ENCODE data around the gene MUTYH. TPM values are rescaled to one million over a fixed set of nuclear protein-coding genes. Genes with fewer than 3 reads are reported as not detected.
"Not testable (repeated sequence)": the region's sequence is repeated elsewhere in the genome, so short reads cannot be mapped to it uniquely, and the experiment has no call there.

MUTYH gene
- total and polyA plus RNA-seq, 9 donors = 10.6 to 38.8 (median 25.3) TPM

GRCh38 chr1:45297666-45298356, 42.4 kb downstream of the MUTYH start:
- H3K27me3 ChIP-seq = no peaks in the 10 kb centered on the region
- no peak for TF ChIP-seq EP300 (IDR thresholded peaks at IDR 0.05)
- TF ChIP-seq POLR2A (IDR thresholded peaks at IDR 0.05) = no peak
- TF ChIP-seq, protein P1, sequence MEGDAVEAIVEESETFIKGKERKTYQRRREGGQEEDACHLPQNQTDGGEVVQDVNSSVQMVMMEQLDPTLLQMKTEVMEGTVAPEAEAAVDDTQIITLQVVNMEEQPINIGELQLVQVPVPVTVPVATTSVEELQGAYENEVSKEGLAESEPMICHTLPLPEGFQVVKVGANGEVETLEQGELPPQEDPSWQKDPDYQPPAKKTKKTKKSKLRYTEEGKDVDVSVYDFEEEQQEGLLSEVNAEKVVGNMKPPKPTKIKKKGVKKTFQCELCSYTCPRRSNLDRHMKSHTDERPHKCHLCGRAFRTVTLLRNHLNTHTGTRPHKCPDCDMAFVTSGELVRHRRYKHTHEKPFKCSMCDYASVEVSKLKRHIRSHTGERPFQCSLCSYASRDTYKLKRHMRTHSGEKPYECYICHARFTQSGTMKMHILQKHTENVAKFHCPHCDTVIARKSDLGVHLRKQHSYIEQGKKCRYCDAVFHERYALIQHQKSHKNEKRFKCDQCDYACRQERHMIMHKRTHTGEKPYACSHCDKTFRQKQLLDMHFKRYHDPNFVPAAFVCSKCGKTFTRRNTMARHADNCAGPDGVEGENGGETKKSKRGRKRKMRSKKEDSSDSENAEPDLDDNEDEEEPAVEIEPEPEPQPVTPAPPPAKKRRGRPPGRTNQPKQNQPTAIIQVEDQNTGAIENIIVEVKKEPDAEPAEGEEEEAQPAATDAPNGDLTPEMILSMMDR (IDR thresholded peaks at IDR 0.05) = no peak
- no peak overlapping the region for H3K27ac ChIP-seq
- intact Hi-C loops (cut with DNase I) = loop anchor here in 1 of 4 donors (5.0 kb wide), 1 partner anchor 281 kb away; no protein-coding TSS in a partner anchor
- no peaks in the 10 kb centered on the region for H3K9me3 ChIP-seq
- H3K4me1 ChIP-seq (ENCODE audit: insufficient read depth) = no peaks in the 10 kb centered on the region
- DNase-seq = no peak
- H3K36me3 ChIP-seq = no peaks in the 10 kb centered on the region
- H3K4me3 ChIP-seq = no peak overlapping the region
- WGBS, 3 donors = 81 to 84% (median 83%) methylated on average over 8 of the region's 8 CpGs

DNA sequence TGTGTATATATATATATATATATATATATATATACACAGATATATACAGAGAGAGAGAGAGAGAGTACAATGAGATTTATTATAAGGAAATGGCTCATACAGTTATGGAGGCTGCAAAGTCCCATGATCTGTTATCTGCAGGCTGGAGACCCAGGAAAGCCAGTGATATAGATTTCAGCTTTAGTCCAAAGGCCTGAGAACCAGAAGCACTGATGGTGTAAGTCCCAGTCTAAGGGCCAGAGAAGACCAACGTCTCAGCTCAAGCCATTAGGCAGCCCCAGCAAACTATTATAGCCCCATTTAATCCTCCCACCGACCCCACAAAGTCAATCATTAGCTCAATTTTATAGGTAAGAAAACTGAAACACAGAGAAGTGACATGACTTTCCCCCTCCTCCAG, 48.5 kb downstream of the MUTYH start:
- intact Hi-C loops (cut with DNase I) = no loop called here
- TF ChIP-seq POLR2A (IDR thresholded peaks at IDR 0.05) (no peak), EP300 (IDR thresholded peaks at IDR 0.05) (no peak)
- TF ChIP-seq, protein P1 (IDR thresholded peaks at IDR 0.05) = no peak
- no peaks in the 10 kb centered on the region for H3K27me3 ChIP-seq
- H3K27ac ChIP-seq = no peak overlapping the region
- DNase-seq = no peak
- no peak overlapping the region for H3K4me3 ChIP-seq
- no peaks in the 10 kb centered on the region for H3K9me3 ChIP-seq
- H3K4me1 ChIP-seq (ENCODE audit: insufficient read depth) = no peaks in the 10 kb centered on the region
- WGBS, 3 donors = 73 to 84% (median 83%) methylated on average over 2 of the region's 2 CpGs
- H3K36me3 ChIP-seq = no peaks in the 10 kb centered on the region

DNA sequence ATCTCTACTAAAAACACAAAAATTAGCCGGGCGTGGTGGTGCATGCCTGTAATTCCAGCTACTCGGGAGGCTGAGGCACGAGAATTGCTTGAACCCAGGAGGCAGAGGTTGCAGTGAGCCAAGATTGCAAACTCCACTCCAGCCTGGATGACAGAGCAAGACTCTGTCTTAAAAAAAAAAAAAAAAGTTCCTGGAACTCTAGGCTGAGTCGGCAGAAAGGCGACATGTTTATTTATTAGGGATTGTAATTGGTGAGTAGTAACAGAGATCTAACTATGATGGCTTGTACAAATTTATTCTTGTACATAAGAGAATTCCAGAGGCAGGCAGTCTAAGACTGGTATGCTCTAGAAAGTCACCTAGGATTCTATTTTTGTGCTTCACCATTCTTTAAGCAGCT, 49.2 kb downstream of the MUTYH start:
- H3K27ac ChIP-seq; intact Hi-C loops (cut with DNase I); H3K4me1 ChIP-seq (ENCODE audit: insufficient read depth); H3K9me3 ChIP-seq; H3K36me3 ChIP-seq; DNase-seq; H3K27me3 ChIP-seq; H3K4me3 ChIP-seq: not testable (repeated sequence)
- 79 to 82% (median 81%) methylated on average over 6 of the region's 6 CpGs for WGBS, 3 donors

DNA sequence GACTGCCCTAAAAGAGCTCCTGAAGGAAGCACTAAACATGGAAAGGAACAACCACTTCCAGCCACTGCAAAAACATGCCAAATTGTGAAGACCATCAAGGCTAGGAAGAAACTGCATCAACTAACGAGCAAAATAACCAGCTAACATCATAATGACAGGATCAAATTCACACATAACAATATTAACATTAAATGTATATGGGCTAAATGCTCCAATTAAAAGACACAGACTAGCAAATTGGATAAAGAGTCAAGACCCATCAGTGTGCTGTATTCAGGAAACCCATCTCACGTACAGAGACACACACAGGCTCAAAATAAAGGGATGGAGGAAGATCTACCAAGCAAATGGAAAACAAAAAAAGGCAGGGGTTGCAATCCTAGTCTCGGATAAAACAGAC, 53.7 kb downstream of the MUTYH start:
- WGBS, 3 donors = 84 to 90% (median 88%) methylated on average over 2 to 3 of the region's 3 CpGs
- H3K27ac ChIP-seq; intact Hi-C loops (cut with DNase I); H3K4me1 ChIP-seq (ENCODE audit: insufficient read depth); DNase-seq; H3K4me3 ChIP-seq; H3K36me3 ChIP-seq; H3K27me3 ChIP-seq; H3K9me3 ChIP-seq: not testable (repeated sequence)

DNA sequence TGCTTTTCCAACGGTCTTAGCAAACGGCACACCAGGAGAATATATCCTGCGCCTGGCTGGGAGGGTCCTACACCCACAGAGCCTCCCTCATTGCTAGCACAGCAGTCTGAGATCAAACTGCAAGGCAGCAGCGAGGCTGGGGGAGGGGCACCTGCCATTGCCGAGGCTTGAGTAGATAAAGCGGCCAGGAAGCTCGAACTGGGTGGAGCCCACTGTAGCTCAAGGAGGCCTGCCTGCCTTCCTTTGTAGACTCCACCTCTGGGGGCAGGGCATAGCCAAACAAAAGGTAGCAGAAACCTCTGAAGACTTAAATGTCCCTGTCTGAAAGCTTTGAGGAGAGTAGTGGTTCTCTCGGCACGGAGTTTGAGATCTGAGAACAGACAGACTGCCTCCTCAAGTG, 55.4 kb downstream of the MUTYH start:
- H3K36me3 ChIP-seq; H3K27me3 ChIP-seq; DNase-seq; intact Hi-C loops (cut with DNase I); H3K4me1 ChIP-seq (ENCODE audit: insufficient read depth); H3K27ac ChIP-seq; H3K4me3 ChIP-seq; H3K9me3 ChIP-seq: not testable (repeated sequence)
- WGBS, 3 donors = 85 to 92% (median 87%) methylated on average over 9 of the region's 9 CpGs

GRCh38 chr1:45282351-45282750, 57.9 kb downstream of the MUTYH start:
- 6 to 12% (median 9%) methylated on average over 3 of the region's 3 CpGs for WGBS, 3 donors
- TF ChIP-seq EP300 (IDR thresholded peaks at IDR 0.05) (no peak), POLR2A (IDR thresholded peaks at IDR 0.05) (no peak)
- TF ChIP-seq, protein P1 (IDR thresholded peaks at IDR 0.05) = no peak
- H3K4me3 ChIP-seq = no peak overlapping the region
- no peaks in the 10 kb centered on the region for H3K9me3 ChIP-seq
- no peak overlapping the region for H3K27ac ChIP-seq
- no peak for DNase-seq
- peaks cover 2% of the 10 kb centered on the region for H3K4me1 ChIP-seq (ENCODE audit: insufficient read depth)
- no peaks in the 10 kb centered on the region for H3K27me3 ChIP-seq
- no peaks in the 10 kb centered on the region for H3K36me3 ChIP-seq
- intact Hi-C loops (cut with DNase I) = no loop called here

All from ovary (tissue), 9 donors.